H4 (cell line): Measurements from ENCODE around the gene TEX48. TPM values are rescaled to one million over a fixed set of nuclear protein-coding genes. Genes with fewer than 3 reads are reported as not detected.

ENCODE experiments used
- DNase-seq: peaks from one replicate; pipeline ENCODE4 v3.0.0-alpha.2; 2015; ENCODE audit warnings: low spot score
- total RNA-seq: library from RNA; depleted of rRNA; stranded (reverse); fragments of >200 nt; shearing (Covaris generic); gene quantifications from 2 replicates; pipeline ENCODE4 v1.2.3, GENCODE V29; 2014

TEX48 gene
- total RNA-seq, 1 experiment from 2014 or later, result not detected

DNA sequence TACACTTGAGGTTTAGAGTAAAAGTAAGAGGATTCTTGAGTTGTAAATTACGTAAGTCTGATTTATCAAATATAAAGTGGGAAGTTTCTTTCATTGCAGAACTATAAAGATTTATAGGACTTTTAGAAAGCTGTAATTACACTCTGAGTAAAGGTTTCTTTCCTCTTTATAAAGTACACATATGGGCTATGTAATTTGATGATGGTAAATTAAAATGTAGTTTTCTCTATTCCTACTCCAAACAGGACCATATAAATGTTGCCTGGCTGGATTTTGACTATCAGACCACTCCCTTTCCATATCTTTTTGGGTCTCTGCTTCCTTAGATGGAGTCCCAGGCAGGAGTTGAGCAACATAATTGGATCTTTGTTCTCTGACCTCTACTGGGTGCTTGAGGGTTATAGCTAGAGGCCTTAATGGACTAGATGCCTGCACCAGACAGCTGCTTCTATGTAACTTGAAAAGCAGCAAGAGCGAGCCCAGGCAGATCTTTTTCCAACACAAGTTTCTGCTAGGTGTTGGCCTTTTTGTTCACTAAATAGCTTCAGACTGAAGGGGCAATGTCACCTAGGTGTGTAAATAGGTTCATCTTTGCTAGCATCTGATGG is 11.4 kb upstream of the TEX48 start:
- no peak for DNase-seq

DNA sequence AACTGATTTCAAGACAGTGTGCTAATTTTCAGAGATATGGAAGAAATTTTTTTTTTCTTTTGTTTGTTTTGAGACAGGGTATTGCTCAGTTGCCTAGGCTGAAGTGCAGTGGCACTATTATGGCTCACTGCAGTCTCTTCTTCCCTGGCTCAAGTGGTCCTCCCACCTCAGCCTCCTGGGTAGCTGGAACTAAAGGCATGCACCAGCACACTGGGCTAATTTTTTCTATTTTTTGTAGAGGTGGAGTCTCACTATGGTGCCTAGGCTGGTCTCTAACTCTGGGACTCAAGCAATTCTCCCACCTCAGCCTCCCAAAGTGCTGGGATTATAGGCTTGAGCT is 9.9 kb upstream of the TEX48 start:
- no peak for DNase-seq

DNA sequence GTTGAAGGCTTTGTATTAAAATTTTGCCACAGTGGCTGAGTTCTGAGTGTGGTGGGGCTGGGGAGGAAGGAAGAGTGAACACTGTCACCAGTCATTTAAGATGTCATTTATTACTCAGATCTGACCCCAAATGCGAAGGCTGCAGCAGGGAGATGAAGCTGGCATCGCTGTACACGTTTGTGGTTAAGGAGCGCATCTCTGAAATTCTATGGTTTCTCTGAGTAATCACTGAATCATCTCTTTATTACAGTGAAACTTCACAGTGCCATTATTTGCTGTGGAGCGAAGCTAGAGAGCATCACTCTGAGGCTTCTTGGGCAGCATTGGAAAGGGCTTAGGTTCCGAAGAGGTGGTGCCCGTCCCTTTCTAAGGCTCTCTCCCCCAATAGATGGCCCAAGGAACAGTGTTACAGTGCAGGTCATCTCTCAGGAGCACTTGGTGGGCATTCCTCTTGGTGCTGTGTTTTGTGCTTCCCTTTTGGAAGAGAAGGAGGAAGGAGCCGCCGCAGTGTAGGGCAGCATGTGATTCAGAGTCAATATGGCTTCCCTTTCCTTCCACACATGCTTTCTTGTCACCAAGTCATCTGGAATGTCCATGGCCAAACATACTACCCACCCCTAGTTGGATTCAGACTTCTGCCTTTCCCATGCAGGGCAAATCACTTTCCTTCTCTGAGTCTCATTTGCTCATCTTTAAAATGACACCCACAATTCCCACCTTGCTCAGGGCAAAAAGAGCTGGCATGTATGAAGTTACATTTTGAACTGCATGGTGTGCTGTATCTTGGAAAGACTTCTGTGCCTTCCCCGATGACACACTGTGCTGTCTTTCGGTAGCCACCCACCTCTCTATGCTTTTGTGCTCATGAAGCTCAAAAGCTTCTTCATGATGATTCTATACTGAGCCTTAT is 9.3 kb upstream of the TEX48 start:
- peak; percentile 68 for DNase-seq

DNA sequence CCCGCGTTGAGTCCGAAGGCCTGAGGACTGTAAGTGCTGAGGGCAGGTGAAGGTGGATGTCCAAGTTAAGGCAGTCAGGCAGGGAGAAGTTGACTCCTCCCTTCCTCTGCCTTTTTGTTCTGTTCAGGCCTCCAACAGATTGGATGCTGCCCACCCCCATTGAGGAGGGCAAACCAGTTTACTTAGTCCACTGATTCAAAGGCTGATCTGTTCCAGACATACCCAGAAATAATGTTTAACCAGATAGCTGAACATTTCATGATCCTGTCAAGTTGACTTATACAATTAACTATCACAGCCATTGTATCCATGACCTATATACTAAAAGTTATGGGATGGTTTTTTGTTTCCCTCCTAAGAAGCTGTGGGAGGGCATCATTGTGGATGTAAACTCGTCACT is 8.3 kb upstream of the TEX48 start:
- no peak for DNase-seq

DNA sequence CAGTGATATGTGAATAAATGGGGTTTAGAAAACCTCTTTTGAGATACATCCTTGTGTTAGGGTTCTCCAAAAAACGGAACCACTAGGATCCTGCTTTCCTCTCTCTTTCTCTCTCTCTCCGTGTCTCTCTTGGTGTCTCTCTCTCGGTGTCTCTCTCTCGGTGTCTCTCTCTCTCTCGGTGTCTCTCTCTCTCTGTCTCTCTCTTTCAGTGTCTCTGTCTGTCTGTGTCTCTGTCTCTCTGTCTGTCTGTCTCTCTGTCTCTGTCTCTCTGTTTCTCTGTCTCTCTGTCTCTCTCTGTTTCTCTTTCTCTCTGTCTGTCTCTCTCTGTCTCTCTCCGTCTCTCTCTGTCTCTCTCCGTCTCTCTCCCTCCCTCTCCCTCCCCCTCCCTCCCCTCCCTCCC is 7.8 kb upstream of the TEX48 start:
- no peak for DNase-seq

DNA sequence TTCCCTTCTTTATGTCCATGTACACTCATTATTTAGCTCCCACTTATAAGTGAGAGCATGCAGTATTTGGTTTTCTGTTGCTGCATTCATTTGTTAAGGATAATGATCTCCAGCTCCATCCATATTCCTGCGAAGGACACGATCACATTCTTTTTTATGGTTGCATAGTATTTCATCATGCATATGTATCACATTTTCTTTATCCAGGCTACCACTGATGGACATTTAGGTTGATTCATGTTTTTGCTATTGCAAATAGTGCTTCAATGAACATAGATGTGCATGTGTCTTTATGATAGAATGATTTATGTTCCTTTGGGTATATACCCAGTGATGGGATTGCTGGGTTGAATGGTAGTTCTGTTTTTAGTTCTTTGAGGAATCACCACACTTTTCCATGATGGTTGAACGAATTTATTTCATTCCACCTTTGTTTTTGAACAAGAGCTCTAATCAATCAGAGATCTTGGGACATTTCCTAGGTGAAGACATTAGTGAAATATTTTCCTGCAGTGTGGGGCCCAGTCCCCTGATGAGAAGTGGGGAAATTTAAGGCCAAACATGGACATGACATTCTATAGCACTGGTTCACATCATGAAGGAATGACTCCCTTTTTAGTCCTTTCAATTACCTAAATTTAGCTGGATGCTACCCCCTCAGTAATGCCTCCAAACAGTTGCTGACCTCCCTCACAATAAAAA is 7.1 kb upstream of the TEX48 start:
- no peak for DNase-seq

DNA sequence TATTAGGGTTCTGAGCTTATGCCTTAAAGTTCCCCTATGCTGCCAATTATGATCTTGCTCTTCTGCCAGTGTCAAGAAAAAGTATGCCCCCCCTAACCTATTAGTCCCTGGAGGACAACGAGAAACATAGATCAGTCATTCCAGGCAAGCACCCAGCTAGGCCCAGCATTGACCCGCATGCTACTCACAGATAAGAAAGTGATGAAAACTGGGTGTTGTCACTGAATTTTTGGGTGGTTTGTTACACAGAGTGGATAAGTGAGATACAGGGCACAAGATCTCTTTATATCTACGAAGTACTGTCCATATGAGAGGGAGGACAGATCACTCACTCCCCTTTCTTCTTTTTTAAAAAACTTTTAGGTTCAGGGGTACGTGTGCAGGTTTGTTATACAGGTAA is 6.4 kb upstream of the TEX48 start:
- no peak for DNase-seq

DNA sequence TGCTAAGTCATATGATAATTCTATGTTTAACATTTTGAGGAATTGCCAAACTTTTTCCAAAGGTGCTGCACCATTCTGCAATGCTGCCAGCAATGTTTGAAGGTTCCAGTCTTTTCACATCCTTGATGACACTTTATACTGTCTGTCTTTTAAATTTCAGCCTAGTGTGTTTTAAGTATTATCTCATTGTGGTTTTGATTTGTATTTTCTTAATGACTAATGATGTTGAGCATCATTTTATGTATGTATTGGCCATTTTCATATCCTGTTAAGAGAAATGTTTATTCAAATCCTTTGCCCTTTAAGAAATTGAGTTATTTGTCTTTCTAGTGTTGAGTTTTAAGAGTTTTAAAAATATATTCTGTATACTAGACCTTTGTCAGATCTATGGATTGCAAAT is 5.0 kb upstream of the TEX48 start:
- no peak for DNase-seq

DNA sequence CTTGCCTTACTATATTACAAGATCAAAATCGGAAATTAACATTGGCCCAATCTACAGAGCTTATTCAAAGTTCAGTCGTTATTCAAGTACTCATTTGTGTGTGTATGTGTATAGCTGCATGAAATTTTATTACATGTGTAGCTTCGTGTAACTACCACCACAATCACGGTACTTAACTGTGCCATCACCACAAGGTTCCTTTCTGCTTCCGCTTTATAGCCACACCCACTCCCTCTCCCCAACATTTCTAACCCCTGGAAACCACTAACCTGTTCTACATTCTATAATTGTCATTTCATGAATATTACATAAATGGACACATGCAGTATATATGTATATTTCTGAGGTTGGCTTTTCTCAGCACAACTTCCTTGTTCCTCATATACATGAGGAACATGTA is 4.0 kb upstream of the TEX48 start:
- DNase-seq, result no peak

DNA sequence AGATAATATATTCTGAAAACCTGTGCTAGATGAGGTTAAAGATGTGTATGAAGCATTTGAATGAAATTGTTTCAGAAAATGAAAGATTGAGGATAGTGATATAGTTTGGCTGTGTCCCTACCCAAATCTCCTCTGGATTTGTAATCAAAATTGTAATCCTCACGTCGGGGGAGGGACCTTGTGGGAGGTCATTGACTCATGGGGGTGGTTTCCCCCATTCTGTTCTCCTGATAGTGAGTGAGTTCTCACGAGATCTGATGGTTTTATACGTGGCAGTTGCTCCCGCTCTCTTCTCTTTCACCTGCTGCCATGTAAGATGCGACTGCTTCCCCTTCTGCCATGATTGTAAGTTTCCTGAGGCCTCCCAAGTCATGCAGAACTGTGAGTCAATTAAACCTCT is 2.0 kb upstream of the TEX48 start:
- DNase-seq, result no peak

DNA sequence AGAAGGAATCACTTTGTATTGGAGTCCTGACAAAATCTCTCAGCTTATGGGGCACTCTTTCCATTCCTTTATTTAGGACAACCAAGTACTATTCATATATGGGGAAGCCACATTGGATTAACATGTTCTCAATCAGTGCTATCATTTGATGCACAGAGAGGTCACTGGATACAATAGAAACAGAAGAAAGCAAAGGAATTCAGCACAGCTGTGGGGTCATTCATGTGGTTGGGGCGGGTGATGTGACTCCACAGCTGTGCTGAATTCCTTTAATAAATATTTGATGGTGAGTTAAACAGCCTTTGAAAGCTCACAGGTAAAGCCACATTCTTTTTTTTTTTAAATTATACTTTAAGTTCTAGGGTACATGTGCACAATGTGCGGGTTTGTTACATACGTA is 854 bp upstream of the TEX48 start:
- DNase-seq, result no peak

DNA sequence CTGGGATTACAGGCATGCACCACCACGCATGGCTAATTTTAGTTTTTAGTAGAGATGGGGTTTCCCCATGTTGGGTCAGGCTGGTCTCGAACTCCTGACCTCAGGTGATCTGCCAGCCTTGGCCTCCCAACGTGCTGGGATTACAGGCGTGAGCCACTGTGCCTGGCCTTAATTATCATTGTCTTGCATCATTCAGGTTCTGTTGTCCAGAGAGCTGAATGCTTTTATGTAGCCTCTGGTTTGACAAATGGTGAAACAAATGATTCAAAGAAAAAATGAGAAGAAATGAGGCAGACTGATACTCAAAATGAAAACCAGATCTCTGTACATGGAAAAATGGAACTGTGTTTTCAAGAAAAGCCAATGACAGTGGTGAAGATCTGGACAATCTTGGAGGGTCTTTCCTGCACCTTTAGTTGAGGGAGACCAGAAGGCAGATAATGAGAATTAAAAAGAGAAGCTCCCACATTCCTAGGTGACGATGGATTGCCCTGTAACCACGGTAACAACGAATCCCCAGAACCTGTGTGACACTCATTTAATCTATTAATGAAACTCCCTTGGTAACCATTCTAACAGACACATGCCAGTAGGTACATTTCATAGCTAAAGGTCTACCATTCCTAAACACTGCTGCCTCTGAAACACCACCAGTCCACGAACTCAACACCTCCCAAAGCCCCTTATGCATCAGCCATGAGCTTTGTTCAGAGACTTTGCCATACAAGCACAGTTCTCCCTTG is 1.6 kb downstream of the TEX48 start:
- no peak for DNase-seq

DNA sequence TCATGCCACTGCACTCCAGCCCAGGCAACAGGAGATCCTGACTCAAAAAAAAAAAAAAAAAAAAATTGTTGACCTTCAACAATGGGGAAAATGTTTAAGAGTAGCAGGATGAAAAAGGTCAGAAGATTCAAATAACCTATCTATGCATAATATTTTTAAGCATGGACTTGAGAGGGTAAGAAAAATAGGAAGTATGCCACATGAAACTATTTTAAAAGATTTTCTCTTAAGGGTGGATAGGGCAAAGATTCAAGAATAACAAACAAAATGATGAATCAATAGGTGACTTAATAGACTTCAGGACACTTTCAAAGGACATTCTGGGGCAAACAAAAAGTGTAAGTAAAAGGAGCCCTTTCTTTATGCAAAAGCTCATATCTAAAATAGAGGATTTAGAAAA is 3.2 kb downstream of the TEX48 start:
- DNase-seq, result no peak

DNA sequence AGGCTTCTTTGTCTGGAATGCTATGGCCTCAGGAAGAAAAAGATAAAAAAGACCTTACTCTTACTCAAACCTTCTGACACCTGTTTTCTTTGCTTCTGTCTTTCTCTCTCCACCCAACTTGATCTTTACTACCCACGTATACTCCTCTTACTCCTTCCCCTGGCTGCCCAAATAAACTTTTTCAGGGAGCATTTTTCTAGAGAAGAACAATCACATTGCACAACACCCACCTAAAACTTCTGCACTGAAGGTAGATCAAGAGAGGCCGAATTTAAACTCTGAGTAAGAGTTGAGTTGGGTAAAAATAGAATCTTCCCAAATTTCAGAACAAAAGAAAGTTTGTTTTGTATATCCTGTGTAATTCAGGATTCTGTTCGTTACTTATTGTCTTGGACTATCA is 3.9 kb downstream of the TEX48 start:
- DNase-seq, result no peak

DNA sequence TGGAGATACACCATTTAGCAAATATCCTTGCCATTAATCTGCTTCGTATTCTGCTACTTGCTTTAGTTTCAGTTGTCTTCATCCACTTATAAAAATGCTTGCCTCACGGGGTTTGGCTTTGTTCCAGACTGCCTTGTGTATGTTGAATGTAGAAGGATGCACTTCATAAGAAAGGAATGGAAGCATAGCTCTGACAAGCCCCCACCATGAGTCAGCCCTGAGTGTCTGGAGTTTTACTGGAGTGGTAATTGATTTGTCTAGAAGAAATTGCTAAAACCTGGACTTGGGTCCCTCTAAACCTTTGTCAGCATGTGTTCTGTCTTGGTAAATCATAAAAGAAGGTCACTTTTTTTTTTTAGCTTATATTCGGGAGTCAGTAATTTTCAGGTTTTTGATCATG is 4.6 kb downstream of the TEX48 start:
- peak; percentile 97 for DNase-seq

DNA sequence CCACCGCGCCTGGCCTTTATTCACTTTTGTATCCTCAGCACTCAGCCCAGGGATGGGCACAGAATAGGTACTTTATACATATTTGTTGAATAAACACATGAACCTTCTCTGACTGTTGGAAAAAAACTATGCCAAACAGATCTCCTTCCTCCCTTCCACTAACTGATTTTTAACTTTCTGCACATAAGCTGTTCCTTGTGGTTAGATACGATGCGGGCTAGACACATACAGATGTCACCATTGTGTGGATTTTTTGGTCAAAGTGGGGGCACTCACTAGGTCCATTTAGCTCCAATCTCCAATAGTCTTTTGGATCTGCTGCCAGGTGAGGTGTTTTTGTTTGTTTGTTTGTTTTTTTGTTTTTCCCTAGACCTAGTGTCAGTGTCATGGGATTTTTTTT is 5.1 kb downstream of the TEX48 start:
- DNase-seq, result no peak

DNA sequence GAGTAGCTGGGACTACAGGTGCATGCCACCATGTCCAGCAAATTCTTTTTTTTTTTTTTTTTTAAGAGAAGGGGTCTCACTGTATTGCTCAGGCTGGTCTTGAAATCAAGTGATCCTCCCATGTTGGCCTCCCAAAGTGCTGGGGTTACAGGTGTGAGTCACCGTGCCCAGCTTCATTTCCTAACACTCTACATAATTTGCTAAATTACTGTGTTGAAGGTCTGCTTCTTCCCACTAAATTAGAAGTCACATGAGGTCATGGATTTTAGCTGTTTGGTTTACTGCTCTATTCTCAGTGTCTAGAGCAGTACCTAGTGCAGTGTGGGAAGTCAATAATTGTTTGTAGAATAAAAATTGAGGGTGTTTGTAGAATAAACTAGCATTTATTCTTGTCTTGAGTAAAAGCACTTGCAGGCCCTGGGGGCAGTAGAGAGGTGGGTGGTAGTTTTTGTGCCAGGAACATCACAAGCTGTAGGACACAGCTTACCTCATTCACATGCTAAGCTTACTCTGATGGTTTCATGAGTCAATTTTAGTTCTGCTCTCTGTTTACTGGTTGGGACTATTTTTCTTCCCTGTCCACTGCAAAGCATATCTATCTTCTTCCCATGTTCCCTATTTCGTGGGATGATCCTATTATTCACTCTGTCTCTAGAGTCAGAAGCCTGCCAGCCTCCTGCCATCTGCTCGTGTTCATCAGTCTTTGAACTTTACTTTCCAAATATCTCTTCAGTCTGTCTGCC is 7.0 kb downstream of the TEX48 start:
- DNase-seq, result no peak

DNA sequence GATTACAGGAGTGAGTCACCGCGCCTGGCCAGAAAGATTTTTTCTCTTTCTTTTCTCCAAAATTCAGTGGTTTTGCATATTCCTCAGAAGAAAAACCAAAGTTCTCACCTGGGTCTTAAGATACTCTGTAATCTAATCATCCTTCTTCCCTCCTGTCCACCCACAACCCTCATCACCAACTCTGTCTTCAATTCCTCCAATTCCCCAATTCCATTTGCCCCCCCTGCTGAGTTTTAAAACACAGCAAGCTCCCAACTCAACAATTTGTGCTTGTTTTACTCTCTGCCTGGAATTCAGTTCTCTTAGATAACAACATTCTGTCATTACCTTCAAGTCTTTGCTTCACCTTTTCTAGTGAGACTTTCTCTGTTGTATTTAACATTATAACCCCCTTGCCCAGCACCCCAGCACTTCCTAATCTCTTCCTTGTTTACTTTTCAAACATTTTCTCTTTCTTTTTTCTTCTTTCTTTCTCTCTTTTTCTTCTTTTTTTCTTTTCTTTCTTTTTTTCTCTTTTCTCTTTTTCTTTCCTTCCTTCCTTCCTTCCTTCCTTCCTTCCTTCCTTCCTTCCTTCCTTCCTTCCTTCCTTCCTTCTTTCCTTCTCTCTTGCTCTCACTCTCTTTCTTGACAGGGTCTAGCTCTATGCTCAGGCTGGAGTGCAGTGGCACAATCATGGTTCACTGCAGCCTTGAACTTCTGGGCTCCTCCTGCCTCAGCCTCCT is 7.8 kb downstream of the TEX48 start:
- no peak for DNase-seq

DNA sequence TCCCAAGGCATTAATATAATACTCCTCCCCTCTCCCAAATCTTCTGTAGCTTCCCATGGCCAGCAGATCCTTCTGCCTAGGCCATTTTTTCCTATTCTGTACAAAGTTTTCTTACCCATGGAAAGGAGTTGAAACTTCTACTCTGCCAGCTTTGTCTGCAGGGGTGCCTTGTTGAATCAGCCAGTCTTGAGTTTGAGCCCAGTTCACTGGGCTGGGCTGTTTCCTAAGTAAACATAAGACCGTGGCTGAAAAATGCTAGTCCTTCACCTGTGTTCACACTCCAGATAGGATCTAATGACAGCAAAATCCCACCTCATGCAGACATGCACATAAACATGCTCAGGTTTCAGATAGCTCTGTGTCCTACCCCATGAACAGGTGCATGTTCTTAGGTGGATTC is 10.4 kb downstream of the TEX48 start:
- DNase-seq, result no peak

DNA sequence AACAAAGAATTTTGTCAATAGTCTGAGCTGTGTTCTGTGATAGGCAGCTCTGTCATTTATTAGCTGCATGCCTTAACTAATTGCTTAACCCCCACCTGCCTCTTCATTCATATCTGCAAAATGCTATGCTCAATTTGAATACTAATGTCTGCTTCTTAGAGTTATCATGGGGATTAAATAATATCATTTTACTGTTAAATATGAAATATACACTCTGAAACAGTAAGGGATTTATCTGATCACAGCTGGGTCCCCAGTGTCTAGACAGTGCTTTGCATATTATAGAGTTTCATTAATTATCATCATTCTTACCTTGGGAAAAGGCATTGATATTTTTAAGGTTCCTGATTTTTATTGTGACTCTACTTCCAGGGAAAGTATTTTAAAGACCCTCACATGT is 12.0 kb downstream of the TEX48 start:
- no peak for DNase-seq

DNA sequence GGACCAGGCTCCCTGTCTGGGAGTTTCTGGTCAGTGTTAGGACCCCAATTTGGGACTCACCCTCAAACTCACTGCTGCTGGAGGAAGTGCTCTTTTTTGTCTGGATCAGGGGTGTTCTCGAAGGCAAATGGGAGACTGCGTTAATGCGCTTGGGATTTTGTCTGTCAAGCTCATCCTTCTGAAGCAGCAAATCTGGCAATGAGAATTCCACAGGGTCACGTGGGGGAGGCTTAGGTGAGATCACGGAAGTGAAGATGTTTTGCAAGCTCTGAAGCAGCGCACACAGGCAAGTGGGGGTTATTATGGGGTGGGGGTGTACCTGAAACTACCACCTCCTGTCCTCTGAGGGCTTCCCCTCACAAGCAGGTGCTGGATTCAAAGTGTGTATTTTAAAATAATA is 13.8 kb downstream of the TEX48 start:
- DNase-seq, result no peak
